GM18498 (cell line): ENCODE measurements around the gene PSMB2.

Experiments
- ATAC-seq: cut with Tn5 transposase; IDR thresholded peaks from one replicate; pipeline ENCODE4 v1.9.1; 2021; ENCODE audit warnings: mild to moderate bottlenecking, moderate library complexity; ENCODE audit not compliant: unreplicated experiment

Gene PSMB2

DNA sequence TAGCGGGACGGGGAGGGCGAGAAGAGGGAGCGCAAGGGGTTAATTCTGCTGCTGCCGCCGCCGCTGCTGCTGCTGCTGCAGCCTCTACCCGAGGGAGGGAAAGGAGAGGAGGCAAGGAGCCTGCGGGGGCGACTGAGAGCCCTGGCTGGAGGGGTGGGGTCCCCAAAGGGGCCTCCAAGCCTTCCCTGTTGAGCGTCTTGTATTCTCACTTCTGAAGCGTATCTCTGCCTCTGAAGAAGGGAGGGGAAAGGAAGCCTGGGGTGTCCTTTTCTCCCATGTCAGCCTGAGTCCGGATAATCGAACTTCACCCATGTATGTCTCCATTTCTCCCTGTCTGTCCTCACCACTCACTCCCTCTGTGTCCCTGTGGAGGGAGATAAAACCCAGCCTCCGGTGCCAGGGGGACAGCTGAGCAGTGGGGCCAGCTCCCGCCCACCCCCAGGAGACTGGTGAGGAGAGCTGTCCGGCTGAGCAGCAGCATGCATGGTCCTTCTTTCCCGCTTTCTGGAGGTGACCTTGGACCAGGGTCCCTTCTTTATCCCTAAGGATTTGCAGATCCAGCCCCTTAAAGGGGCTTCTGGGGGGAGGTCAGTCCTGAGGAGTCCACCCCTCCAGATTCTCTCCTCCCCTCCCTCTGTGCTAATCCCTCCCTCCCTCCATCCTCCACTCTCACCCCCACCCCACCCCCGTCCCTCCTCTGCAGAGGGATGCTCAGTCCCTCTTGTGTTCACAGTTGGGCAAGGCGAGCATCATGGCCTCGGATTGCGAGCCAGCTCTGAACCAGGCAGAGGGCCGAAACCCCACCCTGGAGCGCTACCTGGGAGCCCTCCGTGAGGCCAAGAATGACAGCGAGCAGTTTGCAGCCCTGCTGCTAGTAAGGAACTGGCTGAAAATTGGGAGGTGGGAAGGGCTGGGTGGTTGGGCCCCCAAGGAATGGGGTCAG is 82.7 kb downstream of the PSMB2 start:
- no peak for ATAC-seq

GRCh38 chr1:35557611-35558373 is 83.5 kb downstream of the PSMB2 start, which contains the start of gene NCDN:
TSS of gene NCDN (plus strand) at chr1:35557799. CDS start at chr1:35558191, 392 bp downstream.
- ATAC-seq = peak; percentile 82

GRCh38 chr1:35557118-35557610 is 84.2 kb downstream of the PSMB2 start, which contains the start of gene KIAA0319L:
TSS of gene KIAA0319L (minus strand) at chr1:35557403. CDS start at chr1:35554491, 2,912 bp downstream.
- ATAC-seq = peak; percentile 78

DNA sequence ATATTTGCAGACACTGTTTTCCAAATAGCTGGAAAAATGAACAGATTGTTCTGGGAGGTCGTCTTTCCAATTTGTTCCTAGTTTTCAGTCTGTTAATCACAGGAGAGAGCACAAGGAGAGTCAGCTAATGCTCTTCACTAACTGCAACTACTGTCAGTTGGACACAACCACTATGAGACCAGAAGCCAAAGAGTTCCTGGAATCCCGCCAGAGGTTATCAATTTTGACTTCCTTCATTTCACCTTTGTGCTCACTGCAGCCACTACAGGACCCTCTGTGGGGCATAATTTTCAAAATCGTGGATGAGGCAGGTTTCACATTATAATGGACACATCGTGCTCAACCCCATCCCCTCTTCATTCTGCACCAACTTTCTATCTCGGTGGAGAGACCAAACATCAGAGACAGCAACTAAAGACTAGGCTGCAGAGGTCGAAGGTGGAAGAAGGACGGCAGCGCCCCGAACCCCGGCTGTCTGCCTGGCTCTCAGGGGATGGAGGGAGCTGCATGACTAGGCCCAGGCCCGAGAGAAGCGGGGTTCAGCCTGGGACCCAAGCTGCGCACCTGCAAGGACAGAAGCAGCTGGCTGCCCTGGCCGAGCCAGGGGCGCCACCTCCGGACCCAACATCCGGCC is 84.7 kb downstream of the PSMB2 start:
- ATAC-seq = no peak

DNA sequence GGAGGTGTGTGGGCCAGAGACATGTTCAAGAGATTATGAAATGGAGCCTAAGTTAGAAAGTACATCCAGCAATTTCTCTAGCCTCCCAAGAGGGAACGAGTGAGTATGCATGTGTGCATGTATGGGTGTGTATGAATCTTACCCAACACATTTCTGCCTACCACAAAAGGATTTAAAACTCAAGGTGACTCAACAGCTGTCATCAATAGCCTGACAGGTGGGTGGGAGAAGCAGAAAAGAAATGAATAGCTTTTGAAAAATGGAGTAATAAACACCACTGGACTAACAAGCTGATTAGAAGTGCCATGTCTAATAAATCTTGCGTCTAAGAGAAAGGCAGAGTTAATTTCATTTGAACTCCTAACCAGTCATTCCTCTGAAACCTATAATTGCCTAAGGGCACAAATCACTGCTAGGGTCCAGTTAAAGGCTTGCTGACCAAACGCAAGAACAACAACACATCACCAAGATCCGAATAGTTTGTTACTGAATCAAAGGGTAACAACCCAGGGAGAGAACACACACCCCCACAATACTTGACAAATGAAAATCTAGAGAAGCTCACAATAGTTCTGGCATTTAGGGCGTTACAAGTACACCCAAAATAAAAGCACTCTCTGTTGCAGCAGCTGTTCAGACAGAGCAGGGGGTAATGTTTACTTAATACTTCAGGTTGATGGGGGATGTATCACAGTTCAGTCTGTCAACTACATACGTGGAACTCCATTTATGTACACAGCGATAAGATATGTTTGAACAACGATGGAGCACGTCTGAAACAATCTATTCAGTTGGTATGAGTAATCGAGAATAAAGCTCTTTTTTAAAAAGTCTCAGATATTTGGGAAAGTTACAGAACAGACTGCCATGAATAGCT is 85.5 kb downstream of the PSMB2 start:
- no peak for ATAC-seq

DNA sequence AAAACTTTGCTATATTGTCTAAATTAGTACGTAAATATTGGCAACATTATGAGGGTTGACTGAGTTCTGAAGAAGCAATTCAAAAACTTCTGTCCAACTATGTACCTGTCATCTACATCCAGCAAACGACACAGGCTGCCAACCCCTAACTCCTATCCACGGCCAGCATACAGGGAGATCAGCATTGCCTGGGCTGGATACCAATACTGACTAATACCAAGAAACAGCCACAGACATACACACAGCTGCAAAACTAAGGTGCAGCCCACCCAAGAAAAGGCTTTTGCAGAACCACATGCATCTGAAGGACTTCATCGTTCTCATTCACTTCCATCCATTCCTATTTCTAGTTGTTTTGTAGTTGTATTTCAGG is 86.1 kb downstream of the PSMB2 start:
- ATAC-seq = no peak

- no peak for ATAC-seq
Observed at GRCh38 chr1:35554266-35555211, 86.8 kb downstream of the PSMB2 start.

GRCh38 chr1:35553851-35554250 is 87.5 kb downstream of the PSMB2 start:
- ATAC-seq = no peak
